H9 (cell line): ENCODE data around the gene FHIT. TPM values are rescaled to one million over a fixed set of nuclear protein-coding genes. Genes with fewer than 3 reads are reported as not detected.

Experiments used
- DNase-seq: peaks from one replicate; pipeline ENCODE4 v3.0.0-alpha.2; 2017
- H2AFZ ChIP-seq: one replicate; pipeline ENCODE4 v1.6.1; 2013; ENCODE audit warnings: mild to moderate bottlenecking, low read length, control low read depth, moderate library complexity
- H2AK5ac ChIP-seq: 2 replicates; pipeline ENCODE4 v1.6.1; 2013; ENCODE audit warnings: low read length, control low read depth, mixed read lengths; ENCODE audit not compliant: insufficient read length
- H2BK120ac ChIP-seq: one replicate; pipeline ENCODE4 v1.6.1; 2013; ENCODE audit warnings: low read depth, mild to moderate bottlenecking, low read length, control low read depth, inconsistent platforms; ENCODE audit not compliant: poor library complexity, severe bottlenecking
- H2BK12ac ChIP-seq: 2 replicates; pipeline ENCODE4 v1.6.1; 2013; ENCODE audit warnings: low read length, control low read depth, mixed read lengths, low read depth; ENCODE audit not compliant: insufficient read length
- H2BK15ac ChIP-seq: 2 replicates; pipeline ENCODE4 v1.6.1; 2013; ENCODE audit warnings: low read depth, low read length, control low read depth
- H2BK20ac ChIP-seq: one replicate; pipeline ENCODE4 v1.6.1; 2013; ENCODE audit warnings: low read depth, mild to moderate bottlenecking, low read length, control low read depth, inconsistent platforms; ENCODE audit not compliant: poor library complexity, severe bottlenecking
- H2BK5ac ChIP-seq: 2 replicates; pipeline ENCODE4 v1.6.1; 2013; ENCODE audit warnings: low read length, control low read depth, mixed read lengths; ENCODE audit not compliant: insufficient read length
- H3K14ac ChIP-seq: 2 replicates; pipeline ENCODE4 v1.6.1; 2013; ENCODE audit warnings: low read length, control low read depth; ENCODE audit not compliant: insufficient read depth
- H3K18ac ChIP-seq: 2 replicates; pipeline ENCODE4 v1.6.1; 2013; ENCODE audit warnings: low read depth, mild to moderate bottlenecking, mixed read lengths, low read length, control low read depth; ENCODE audit not compliant: insufficient read length
- H3K23ac ChIP-seq: 2 replicates; pipeline ENCODE4 v1.6.1; 2013; ENCODE audit warnings: low read length, control low read depth, mixed read lengths, low read depth; ENCODE audit not compliant: insufficient read length
- H3K23me2 ChIP-seq: 2 replicates; pipeline ENCODE4 v1.6.1; 2013; ENCODE audit warnings: low read depth, mild to moderate bottlenecking, mixed read lengths, low read length, control low read depth; ENCODE audit not compliant: insufficient read length, poor library complexity, severe bottlenecking
- H3K27ac ChIP-seq: 2 replicates; pipeline ENCODE4 v1.5.1; 2013; ENCODE audit warnings: low read length, control low read depth, mixed read lengths, low read depth; ENCODE audit not compliant: insufficient read length
- H3K27me3 ChIP-seq: 2 replicates; pipeline ENCODE4 v1.6.1; 2013; ENCODE audit warnings: low read length, control low read depth, inconsistent platforms; ENCODE audit not compliant: insufficient read depth
- H3K4ac ChIP-seq: 2 replicates; pipeline ENCODE4 v1.6.1; 2013; ENCODE audit warnings: low read depth, mild to moderate bottlenecking, control low read depth, inconsistent platforms, low read length, moderate library complexity
- H3K4me1 ChIP-seq: 2 replicates; pipeline ENCODE4 v1.6.1; 2013; ENCODE audit warnings: low read length, control low read depth, inconsistent platforms; ENCODE audit not compliant: insufficient read depth
- H3K4me2 ChIP-seq: 2 replicates; pipeline ENCODE4 v1.6.1; 2013; ENCODE audit warnings: low read length, control low read depth, mixed read lengths; ENCODE audit not compliant: insufficient read length, insufficient read depth
- H3K56ac ChIP-seq: 2 replicates; pipeline ENCODE4 v1.6.1; 2013; ENCODE audit warnings: low read depth, mild to moderate bottlenecking, mixed read lengths, low read length, control low read depth; ENCODE audit not compliant: insufficient read length
- H3K79me1 ChIP-seq: 2 replicates; pipeline ENCODE4 v1.6.1; 2013; ENCODE audit warnings: low read depth, mild to moderate bottlenecking, moderate library complexity, low read length, control low read depth, inconsistent platforms; ENCODE audit not compliant: insufficient read depth, poor library complexity, severe bottlenecking
- H3K79me2 ChIP-seq: 2 replicates; pipeline ENCODE4 v1.6.1; 2013; ENCODE audit warnings: low read length, control low read depth, inconsistent platforms; ENCODE audit not compliant: insufficient read depth
- H3K9ac ChIP-seq: 2 replicates; pipeline ENCODE4 v1.6.1; 2013; ENCODE audit warnings: low read length, control low read depth, mixed read lengths; ENCODE audit not compliant: insufficient read length; ENCODE audit errors: extremely low read depth
- H3K9me3 ChIP-seq: one replicate; pipeline ENCODE4 v1.6.1; 2013; ENCODE audit warnings: low read depth, low read length, inconsistent platforms; ENCODE audit not compliant: control insufficient read depth
- H3T11ph ChIP-seq: one replicate; pipeline ENCODE4 v1.6.1; 2013; ENCODE audit warnings: mild to moderate bottlenecking, low read length, control low read depth, inconsistent platforms
- H4K20me1 ChIP-seq: one replicate; pipeline ENCODE4 v1.6.1; 2013; ENCODE audit not compliant: control insufficient read depth, insufficient read length, insufficient read depth
- H4K5ac ChIP-seq: 2 replicates; pipeline ENCODE4 v1.6.1; 2013; ENCODE audit warnings: low read depth, mild to moderate bottlenecking, mixed read lengths, low read length, control low read depth; ENCODE audit not compliant: insufficient read length
- H4K8ac ChIP-seq: replicated peaks from 2 replicates; pipeline ENCODE4 v1.6.1; 2013; ENCODE audit warnings: low read length, control low read depth, mixed read lengths, low read depth; ENCODE audit not compliant: insufficient read length
- H4K91ac ChIP-seq: 2 replicates; pipeline ENCODE4 v1.6.1; 2013; ENCODE audit warnings: low read depth, mild to moderate bottlenecking, moderate library complexity, mixed read lengths, low read length, control low read depth; ENCODE audit not compliant: insufficient read length
- H3K27ac Mint-ChIP-seq, 3 experiments: 2 replicates in 2 of 3; 3 replicates in 1 of 3; pipeline ENCODE4 v1.8.0; 2020 to 2021; ENCODE audit warnings: mixed read lengths in 3 of 3, mild to moderate bottlenecking in 1 of 3, moderate library complexity in 1 of 3
- H3K27me3 Mint-ChIP-seq: 2 replicates; pipeline ENCODE4 v1.8.0; 2021; ENCODE audit warnings: low read depth, mild to moderate bottlenecking, moderate library complexity, mixed read lengths
- H3K36me3 Mint-ChIP-seq, 3 experiments: 2 replicates in 2 of 3; 3 replicates in 1 of 3; pipeline ENCODE4 v1.8.0; 2020 to 2021; ENCODE audit warnings: low read depth in 3 of 3, mixed read lengths in 3 of 3; ENCODE audit not compliant: insufficient read depth in 1 of 3
- H3K4me1 Mint-ChIP-seq, 2 experiments: 2 replicates each; pipeline ENCODE4 v1.8.0; 2020; ENCODE audit warnings: mixed read lengths in 2 of 2
- H3K4me3 Mint-ChIP-seq, 2 experiments: 2 replicates in 1 of 2; 3 replicates in 1 of 2; pipeline ENCODE4 v1.8.0; 2020 to 2021; ENCODE audit warnings: mild to moderate bottlenecking in 2 of 2, mixed read lengths in 2 of 2, moderate library complexity in 1 of 2
- H3K9me3 Mint-ChIP-seq, 2 experiments: 2 replicates in 1 of 2; 3 replicates in 1 of 2; pipeline ENCODE4 v1.8.0; 2020; ENCODE audit warnings: mild to moderate bottlenecking in 2 of 2, mixed read lengths in 2 of 2, moderate library complexity in 1 of 2
- WGBS: extraction: QIAGEN DNeasy Blood & Tissue Kit; methylation state at CpG from one replicate; pipeline ENCODE4 v1.1.7; 2013; ENCODE audit warnings: missing lambda C conversion rate, low lambda C conversion rate, mixed read lengths; ENCODE audit not compliant: insufficient read length; ENCODE audit errors: extremely low coverage; 5-methylcytosine and 5-hydroxymethylcytosine counted together
- total RNA-seq: library from RNA; stranded (reverse); gene quantifications from 2 replicates; pipeline ENCODE4 v1.2.1, GENCODE V29; 2021
- TF ChIP-seq, protein P1 (sequence below): fragments of 200-600 bp; sonication (generic); conservative IDR thresholded peaks from 3 replicates; pipeline ENCODE4 v1.8.0; 2021; ENCODE audit warnings: antibody characterized with exemption, mild to moderate bottlenecking

Gene FHIT
- total RNA-seq, 1 experiment from 2014 or later = 3.0 TPM

DNA sequence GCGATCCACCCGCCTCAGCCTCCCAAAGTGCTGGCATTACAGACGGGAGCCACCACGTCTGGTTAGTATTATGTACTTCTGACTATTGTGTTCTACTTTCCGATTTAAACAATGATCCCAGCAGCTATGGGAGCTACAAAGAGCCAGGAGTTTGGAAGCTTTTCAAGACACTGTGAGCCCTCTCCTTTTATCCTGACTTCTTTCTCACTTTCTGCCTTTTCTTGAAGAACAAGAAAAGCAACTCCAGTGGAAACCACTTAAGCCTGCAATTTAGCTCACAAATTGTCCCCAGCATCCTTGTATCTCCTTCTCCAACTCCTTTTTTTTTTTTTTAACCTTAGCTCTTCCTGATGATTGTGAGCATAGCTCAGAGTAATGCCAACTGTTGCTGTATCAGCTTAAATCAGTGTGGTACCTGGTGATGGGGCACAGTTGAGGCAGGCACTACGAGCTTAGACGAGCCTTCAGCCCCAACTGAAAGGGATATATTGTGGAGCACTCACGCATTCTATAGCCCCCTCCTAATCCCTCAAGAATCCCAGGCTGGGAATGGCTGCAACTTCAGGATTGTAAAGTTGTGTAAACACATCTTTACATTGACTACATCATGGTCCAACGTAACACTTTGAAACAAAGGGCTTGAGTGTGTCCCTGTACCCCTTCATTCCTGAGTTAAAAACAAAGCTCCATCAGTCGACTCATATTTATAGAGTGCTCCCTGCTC is 677.0 kb downstream of the FHIT start:
- Mint-ChIP-seq H3K9me3 (no peaks in the 10 kb centered on the region), H3K27me3 (peaks cover 13% of the 10 kb centered on the region), H3K36me3 (no peaks in the 10 kb centered on the region), H3K4me3 (no peak overlapping the region), H3K4me1 (peaks cover 53 to 59% of the 10 kb centered on the region in 2 experiments), H3K27ac (peak overlapping the region in 1 of 3 experiments; percentile 46; a peak in 2 of 7 replicates)
- Histone ChIP-seq H3K56ac (no peak overlapping the region), H3K9ac (no peak overlapping the region), H4K91ac (no peak overlapping the region), H2BK12ac (no peak overlapping the region), H2AK5ac (no peak overlapping the region), H3T11ph (no peak overlapping the region), H2AFZ (no peak overlapping the region), H2BK20ac (no peak overlapping the region), H3K27me3 (no peaks in the 10 kb centered on the region), H3K79me2 (no peaks in the 10 kb centered on the region), H3K9me3 (no peaks in the 10 kb centered on the region), H2BK15ac (no peak overlapping the region), H3K23me2 (no peaks in the 10 kb centered on the region), H4K20me1 (no peaks in the 10 kb centered on the region), H3K18ac (no peak overlapping the region), H3K23ac (no peak overlapping the region), H2BK5ac (no peak overlapping the region), H4K8ac (no peak overlapping the region), H3K79me1 (no peaks in the 10 kb centered on the region), H2BK120ac (no peak overlapping the region), H3K14ac (no peak overlapping the region), H3K4me2 (no peak overlapping the region), H3K4ac (no peak overlapping the region), H4K5ac (no peak overlapping the region), H3K27ac (no peak overlapping the region), H3K4me1 (no peaks in the 10 kb centered on the region; the same call in 1 of the 2 replicates)
- DNase-seq = no peak
- TF ChIP-seq, protein P1, sequence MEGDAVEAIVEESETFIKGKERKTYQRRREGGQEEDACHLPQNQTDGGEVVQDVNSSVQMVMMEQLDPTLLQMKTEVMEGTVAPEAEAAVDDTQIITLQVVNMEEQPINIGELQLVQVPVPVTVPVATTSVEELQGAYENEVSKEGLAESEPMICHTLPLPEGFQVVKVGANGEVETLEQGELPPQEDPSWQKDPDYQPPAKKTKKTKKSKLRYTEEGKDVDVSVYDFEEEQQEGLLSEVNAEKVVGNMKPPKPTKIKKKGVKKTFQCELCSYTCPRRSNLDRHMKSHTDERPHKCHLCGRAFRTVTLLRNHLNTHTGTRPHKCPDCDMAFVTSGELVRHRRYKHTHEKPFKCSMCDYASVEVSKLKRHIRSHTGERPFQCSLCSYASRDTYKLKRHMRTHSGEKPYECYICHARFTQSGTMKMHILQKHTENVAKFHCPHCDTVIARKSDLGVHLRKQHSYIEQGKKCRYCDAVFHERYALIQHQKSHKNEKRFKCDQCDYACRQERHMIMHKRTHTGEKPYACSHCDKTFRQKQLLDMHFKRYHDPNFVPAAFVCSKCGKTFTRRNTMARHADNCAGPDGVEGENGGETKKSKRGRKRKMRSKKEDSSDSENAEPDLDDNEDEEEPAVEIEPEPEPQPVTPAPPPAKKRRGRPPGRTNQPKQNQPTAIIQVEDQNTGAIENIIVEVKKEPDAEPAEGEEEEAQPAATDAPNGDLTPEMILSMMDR = no peak
- no CpG with 5 or more reads among the region's 10 CpGs for WGBS
